HFFc6 (cell line): ENCODE measurements around the gene XPNPEP2. TPM values are rescaled to one million over a fixed set of nuclear protein-coding genes. Genes with fewer than 3 reads are reported as not detected.

Experiments
- DNase-seq: peaks from one replicate; pipeline ENCODE4 v3.0.0-alpha.2; 2018
- H3K27ac Mint-ChIP-seq: 2 replicates; pipeline ENCODE4 v1.8.0; 2020; ENCODE audit warnings: mild to moderate bottlenecking, mixed read lengths
- H3K27me3 Mint-ChIP-seq: 2 replicates; pipeline ENCODE4 v1.8.0; 2021; ENCODE audit warnings: mild to moderate bottlenecking, moderate library complexity, mixed read lengths; ENCODE audit not compliant: insufficient read depth
- H3K36me3 Mint-ChIP-seq: 2 replicates; pipeline ENCODE4 v1.8.0; 2021; ENCODE audit warnings: low read depth, mixed read lengths
- H3K4me1 Mint-ChIP-seq: 2 replicates; pipeline ENCODE4 v1.8.0; 2020; ENCODE audit warnings: low read depth, mixed read lengths
- H3K4me3 Mint-ChIP-seq: 2 replicates; pipeline ENCODE4 v1.8.0; 2020; ENCODE audit warnings: mild to moderate bottlenecking, moderate library complexity, mixed read lengths
- H3K9me3 Mint-ChIP-seq: 2 replicates; pipeline ENCODE4 v1.8.0; 2020; ENCODE audit warnings: mild to moderate bottlenecking, mixed read lengths
- long read RNA-seq: library from polyadenylated mRNA; unstranded; transcript quantifications from one replicate; pipeline ENCODE4 v2.0.0, GENCODE V29; 2019
- total RNA-seq, 6 experiments: library from RNA; stranded (reverse); fragmentation: NEBNext Ultra II Directional; extraction: Animal tissue kit (Norgen Biotek cat#: 25700); gene quantifications; 2 replicates in 1 of 6; 3 replicates in 5 of 6; pipeline ENCODE4 v1.2.3, GENCODE V29; 2021
- TF ChIP-seq, protein P1 (sequence below): fragments of 200-600 bp; sonication (generic); IDR thresholded peaks from 2 replicates; pipeline ENCODE4 v1.5.0; 2021; ENCODE audit warnings: antibody characterized with exemption, mild to moderate bottlenecking

XPNPEP2 gene, protein sequence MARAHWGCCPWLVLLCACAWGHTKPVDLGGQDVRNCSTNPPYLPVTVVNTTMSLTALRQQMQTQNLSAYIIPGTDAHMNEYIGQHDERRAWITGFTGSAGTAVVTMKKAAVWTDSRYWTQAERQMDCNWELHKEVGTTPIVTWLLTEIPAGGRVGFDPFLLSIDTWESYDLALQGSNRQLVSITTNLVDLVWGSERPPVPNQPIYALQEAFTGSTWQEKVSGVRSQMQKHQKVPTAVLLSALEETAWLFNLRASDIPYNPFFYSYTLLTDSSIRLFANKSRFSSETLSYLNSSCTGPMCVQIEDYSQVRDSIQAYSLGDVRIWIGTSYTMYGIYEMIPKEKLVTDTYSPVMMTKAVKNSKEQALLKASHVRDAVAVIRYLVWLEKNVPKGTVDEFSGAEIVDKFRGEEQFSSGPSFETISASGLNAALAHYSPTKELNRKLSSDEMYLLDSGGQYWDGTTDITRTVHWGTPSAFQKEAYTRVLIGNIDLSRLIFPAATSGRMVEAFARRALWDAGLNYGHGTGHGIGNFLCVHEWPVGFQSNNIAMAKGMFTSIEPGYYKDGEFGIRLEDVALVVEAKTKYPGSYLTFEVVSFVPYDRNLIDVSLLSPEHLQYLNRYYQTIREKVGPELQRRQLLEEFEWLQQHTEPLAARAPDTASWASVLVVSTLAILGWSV
- total RNA-seq, result not detected
- long read RNA-seq, result 0 reads

DNA sequence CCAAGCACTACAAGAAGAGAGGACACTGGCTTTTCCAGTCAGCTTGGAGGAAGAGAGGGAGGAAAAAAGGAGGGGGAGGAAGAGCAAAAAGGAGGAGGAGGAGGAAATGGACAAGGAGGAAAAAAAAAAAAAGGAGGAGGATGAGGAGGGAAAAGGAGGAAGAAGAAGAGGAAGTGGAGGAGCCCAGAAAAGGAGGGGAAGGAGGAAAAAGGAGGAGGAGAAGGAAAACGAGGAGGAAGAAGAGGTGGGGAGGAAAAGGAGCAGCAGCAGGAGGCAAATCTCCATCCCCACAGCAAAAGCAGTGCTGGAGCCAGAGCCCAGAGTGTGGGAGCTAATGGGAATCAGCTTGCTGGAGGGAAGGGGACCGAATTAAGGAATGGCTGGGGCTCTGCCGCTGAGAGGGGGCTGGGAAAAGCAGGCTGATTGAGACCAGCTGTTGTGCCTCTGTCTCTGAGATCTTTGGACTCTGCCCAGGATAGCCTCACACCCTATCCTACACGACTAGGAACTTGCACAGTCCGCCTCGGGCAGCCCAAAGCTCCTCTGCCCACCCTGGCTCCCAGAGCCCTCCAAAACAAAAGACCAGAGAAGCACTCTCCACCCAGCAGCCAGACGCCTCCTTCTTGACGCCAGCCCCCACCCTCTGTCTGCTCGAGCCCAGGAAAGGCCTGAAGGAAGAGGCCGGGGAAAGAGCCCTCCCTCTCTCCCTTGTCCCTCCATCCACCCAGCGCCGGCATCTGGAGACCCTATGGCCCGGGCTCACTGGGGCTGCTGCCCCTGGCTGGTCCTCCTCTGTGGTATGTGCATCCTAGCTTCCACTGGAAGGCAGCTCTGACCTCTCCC lies at the start of gene XPNPEP2:
Gene XPNPEP2 (plus strand): TSS at position 514 of the 843 bp plus-strand sequence. CDS start 235 bp downstream, at position 749.
- no peaks in the 10 kb centered on the region for H3K9me3 Mint-ChIP-seq
- no peak within 1 kb of the TSS for H3K27ac Mint-ChIP-seq
- no peak within 1 kb of the TSS for H3K4me3 Mint-ChIP-seq
- peaks cover 14% of the 10 kb centered on the region for H3K4me1 Mint-ChIP-seq
- H3K27me3 Mint-ChIP-seq, result peaks cover 15% of the 10 kb centered on the region
- H3K36me3 Mint-ChIP-seq, result no peaks in the 10 kb centered on the region
- DNase-seq, result no peak
- TF ChIP-seq, protein P1, sequence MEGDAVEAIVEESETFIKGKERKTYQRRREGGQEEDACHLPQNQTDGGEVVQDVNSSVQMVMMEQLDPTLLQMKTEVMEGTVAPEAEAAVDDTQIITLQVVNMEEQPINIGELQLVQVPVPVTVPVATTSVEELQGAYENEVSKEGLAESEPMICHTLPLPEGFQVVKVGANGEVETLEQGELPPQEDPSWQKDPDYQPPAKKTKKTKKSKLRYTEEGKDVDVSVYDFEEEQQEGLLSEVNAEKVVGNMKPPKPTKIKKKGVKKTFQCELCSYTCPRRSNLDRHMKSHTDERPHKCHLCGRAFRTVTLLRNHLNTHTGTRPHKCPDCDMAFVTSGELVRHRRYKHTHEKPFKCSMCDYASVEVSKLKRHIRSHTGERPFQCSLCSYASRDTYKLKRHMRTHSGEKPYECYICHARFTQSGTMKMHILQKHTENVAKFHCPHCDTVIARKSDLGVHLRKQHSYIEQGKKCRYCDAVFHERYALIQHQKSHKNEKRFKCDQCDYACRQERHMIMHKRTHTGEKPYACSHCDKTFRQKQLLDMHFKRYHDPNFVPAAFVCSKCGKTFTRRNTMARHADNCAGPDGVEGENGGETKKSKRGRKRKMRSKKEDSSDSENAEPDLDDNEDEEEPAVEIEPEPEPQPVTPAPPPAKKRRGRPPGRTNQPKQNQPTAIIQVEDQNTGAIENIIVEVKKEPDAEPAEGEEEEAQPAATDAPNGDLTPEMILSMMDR, result no peak

DNA sequence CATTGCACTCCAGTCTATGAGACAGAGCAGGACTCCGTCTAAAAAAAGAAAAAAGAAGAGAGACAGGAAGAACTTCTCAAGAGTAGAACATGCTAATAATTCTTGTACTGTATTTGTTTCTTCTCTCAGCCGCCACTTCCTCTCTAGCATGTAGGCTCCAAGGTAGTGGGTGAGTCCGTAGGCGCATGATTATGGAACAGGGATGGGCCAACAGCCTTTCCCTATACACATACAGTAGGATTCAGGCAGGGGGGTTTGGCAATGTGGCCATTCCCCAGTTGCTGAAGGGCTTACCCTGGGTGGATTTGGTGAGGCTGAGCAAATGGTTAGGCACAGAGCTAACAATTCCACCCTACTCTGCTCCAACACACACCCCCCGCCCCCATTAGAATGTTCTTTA lies 49.0 kb upstream of the XPNPEP2 start:
- Mint-ChIP-seq H3K27me3 (peaks cover 8% of the 10 kb centered on the region), H3K9me3 (no peaks in the 10 kb centered on the region), H3K27ac (no peak overlapping the region), H3K36me3 (no peaks in the 10 kb centered on the region), H3K4me3 (no peak overlapping the region), H3K4me1 (no peaks in the 10 kb centered on the region)
- DNase-seq, result no peak
- TF ChIP-seq, protein P1, result no peak

DNA sequence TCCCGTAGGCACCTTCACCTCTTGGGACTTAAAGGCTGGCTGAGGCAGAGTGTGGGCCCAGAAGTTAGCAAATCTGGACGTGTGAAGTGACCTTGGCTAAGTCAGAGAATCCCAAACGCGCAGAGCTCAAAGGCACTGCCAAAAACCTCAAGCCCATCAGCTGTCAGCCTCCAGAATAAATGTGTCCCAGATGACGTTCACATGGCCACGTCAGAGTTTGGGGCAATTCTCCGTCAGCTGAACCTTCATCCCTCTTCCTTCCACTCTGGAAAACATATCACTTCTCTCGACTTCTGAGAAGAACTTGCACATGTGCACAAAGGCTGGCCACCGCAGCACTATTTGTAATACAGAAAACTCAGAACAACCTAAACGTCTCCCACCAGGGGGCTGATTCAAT lies 48.3 kb upstream of the XPNPEP2 start:
- Mint-ChIP-seq H3K27me3 (peaks cover 12% of the 10 kb centered on the region), H3K4me1 (no peaks in the 10 kb centered on the region), H3K4me3 (no peak overlapping the region), H3K27ac (no peak overlapping the region), H3K36me3 (no peaks in the 10 kb centered on the region), H3K9me3 (no peaks in the 10 kb centered on the region)
- TF ChIP-seq, protein P1, result no peak
- no peak for DNase-seq

DNA sequence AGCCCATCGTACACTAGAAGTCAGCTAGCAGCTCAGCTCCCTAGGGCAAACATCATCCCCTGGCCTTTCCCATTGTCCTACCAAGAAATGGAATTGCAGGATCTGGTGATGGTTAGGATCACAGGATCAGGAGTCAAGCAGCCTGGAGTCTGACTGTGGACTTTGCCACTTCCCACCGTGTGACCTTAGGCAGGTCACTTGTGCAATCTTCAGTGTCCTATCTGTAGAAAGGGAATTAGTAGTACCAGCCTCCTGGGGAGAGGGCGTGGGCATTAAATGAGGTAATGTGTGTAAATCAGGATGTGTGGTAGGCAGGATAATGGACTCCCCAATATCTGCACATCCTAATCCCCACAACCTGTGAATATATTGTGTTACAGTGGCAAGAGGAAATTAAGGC lies 45.4 kb upstream of the XPNPEP2 start:
- H3K27ac Mint-ChIP-seq, result no peak overlapping the region
- H3K4me1 Mint-ChIP-seq, result peaks cover 6% of the 10 kb centered on the region; the same call in 1 of the 2 replicates
- DNase-seq, result no peak
- peaks cover 6% of the 10 kb centered on the region for H3K27me3 Mint-ChIP-seq
- H3K9me3 Mint-ChIP-seq, result no peaks in the 10 kb centered on the region
- no peaks in the 10 kb centered on the region for H3K36me3 Mint-ChIP-seq
- no peak overlapping the region for H3K4me3 Mint-ChIP-seq
- TF ChIP-seq, protein P1, result no peak

DNA sequence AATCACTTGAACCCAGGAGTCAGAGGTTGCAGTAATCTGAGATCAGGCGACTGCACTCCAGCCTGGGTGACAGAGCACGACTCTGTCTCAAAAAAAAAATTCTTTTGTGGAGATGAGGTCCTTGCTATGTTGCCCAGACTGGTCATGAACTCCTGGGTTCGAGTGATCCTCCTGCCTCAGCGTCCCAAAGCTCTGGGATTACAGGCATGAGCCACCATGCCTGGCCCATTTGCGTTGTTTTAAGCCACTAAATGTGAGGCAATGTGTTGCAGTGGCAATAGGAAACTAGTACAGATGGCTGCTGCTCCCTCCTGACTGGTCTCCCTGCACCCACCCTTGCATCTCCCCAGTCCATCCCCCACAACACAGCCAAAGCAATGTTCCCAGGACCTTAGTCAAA lies 44.0 kb upstream of the XPNPEP2 start:
- Mint-ChIP-seq H3K4me3 (no peak overlapping the region), H3K36me3 (no peaks in the 10 kb centered on the region), H3K4me1 (peaks cover 8% of the 10 kb centered on the region; the same call in 1 of the 2 replicates), H3K9me3 (no peaks in the 10 kb centered on the region), H3K27me3 (peaks cover 9% of the 10 kb centered on the region), H3K27ac (no peak overlapping the region)
- TF ChIP-seq, protein P1, result no peak
- no peak for DNase-seq
